ENCODE measurements around the gene CD19. TPM values are rescaled to one million over a fixed set of nuclear protein-coding genes. Genes with fewer than 3 reads are reported as not detected.

The CD19 gene
- polyA plus RNA-seq, 3 donors, result 0.28 to 0.75 (median 0.65) TPM

GRCh38 chr16:28974007-28974436 lies 42.3 kb downstream of the CD19 start:
- H3K9me3 ChIP-seq (replicated peaks in 1 of 2; ENCODE audit: control insufficient read depth in 1 of 2, insufficient read depth in 1 of 2, low read length in 2 of 2), result no peaks in the 10 kb centered on the region
- peak overlapping the region; percentile 91 to 94 for H3K4me3 Mint-ChIP-seq
- H4K20me1 ChIP-seq (ENCODE audit: insufficient read depth, low read length), result peaks cover 26% of the 10 kb centered on the region
- intact Hi-C loops (cut with micrococcal nuclease), result no loop called here
- no peaks in the 10 kb centered on the region for H3K27me3 ChIP-seq (ENCODE audit: control insufficient read depth in 2 of 2, insufficient read depth in 2 of 2, low read length in 2 of 2)
- peaks cover 28 to 38% of the 10 kb centered on the region in 2 donors for H3K4me1 ChIP-seq (ENCODE audit: control insufficient read depth in 1 of 2, insufficient read depth in 2 of 2, low read length in 2 of 2)
- H2AFZ ChIP-seq (ENCODE audit: insufficient read depth, low read depth, low read length, poor library complexity, severe bottlenecking), result peak overlapping the region; percentile 98
- TF ChIP-seq CTCF (IDR thresholded peaks at IDR 0.05), result peak; percentile 58
- H3K36me3 ChIP-seq (replicated peaks in 1 of 2; ENCODE audit: control insufficient read depth in 1 of 2, insufficient read depth in 2 of 2, low read length in 2 of 2), result peaks cover 19 to 27% of the 10 kb centered on the region in 2 donors
- peaks cover 38% of the 10 kb centered on the region for H3K4me1 Mint-ChIP-seq
- H3K36me3 Mint-ChIP-seq, result peaks cover 28 to 31% of the 10 kb centered on the region in 2 donors
- peak; percentile 10 to 34 (median 26) for DNase-seq
- H3K27ac ChIP-seq (ENCODE audit: low read depth in 1 of 2, low read length in 2 of 2), result peak overlapping the region; percentile 74 to 93
- peak overlapping the region; percentile 95 for H3K9ac ChIP-seq (ENCODE audit: insufficient read depth, low read length, poor library complexity, severe bottlenecking)
- peak overlapping the region; percentile 99 for H3K4me2 ChIP-seq (replicated peaks; ENCODE audit: extremely low read depth, low read length, poor library complexity, severe bottlenecking)
- H3K79me2 ChIP-seq (ENCODE audit: insufficient read depth, low read length), result peaks cover 39% of the 10 kb centered on the region
- peak overlapping the region; percentile 92 to 96 (median 96) for H3K27ac Mint-ChIP-seq
- H3K4me3 ChIP-seq (replicated peaks in 1 of 3; ENCODE audit: low read depth in 2 of 3, low read length in 3 of 3), result peak overlapping the region; percentile 85 to 98 (median 92)
- WGBS (ENCODE audit: insufficient coverage), result 0% methylated on average over 9 of the region's 17 CpGs
- peaks cover 0 to 1% (median 0%) of the 10 kb centered on the region in 3 donors for H3K27me3 Mint-ChIP-seq (ENCODE audit: low read depth in 3 of 3)
- peaks cover 0 to 2% (median 0%) of the 10 kb centered on the region in 7 donors for H3K9me3 Mint-ChIP-seq

- WGBS (ENCODE audit: insufficient coverage), result under 1% methylated on average over 60 of the region's 60 CpGs
- Histone ChIP-seq H3K27ac (ENCODE audit: low read depth in 1 of 2, low read length in 2 of 2) (peak within 1 kb of the TSS; percentile 74 to 93), H2AFZ (ENCODE audit: insufficient read depth, low read depth, low read length, poor library complexity, severe bottlenecking) (peak within 1 kb of the TSS; percentile 98), H3K4me3 (replicated peaks in 1 of 3; ENCODE audit: low read depth in 2 of 3, low read length in 3 of 3) (peak within 1 kb of the TSS; percentile 85 to 98 (median 92)), H3K27me3 (ENCODE audit: control insufficient read depth in 2 of 2, insufficient read depth in 2 of 2, low read length in 2 of 2) (no peaks in the 10 kb centered on the region), H3K4me2 (replicated peaks; ENCODE audit: extremely low read depth, low read length, poor library complexity, severe bottlenecking) (peak within 1 kb of the TSS; percentile 99), H4K20me1 (ENCODE audit: insufficient read depth, low read length) (peaks cover 29% of the 10 kb centered on the region), H3K9ac (ENCODE audit: insufficient read depth, low read length, poor library complexity, severe bottlenecking) (peak within 1 kb of the TSS; percentile 95), H3K79me2 (ENCODE audit: insufficient read depth, low read length) (peaks cover 39% of the 10 kb centered on the region), H3K9me3 (replicated peaks in 1 of 2; ENCODE audit: control insufficient read depth in 1 of 2, insufficient read depth in 1 of 2, low read length in 2 of 2) (no peaks in the 10 kb centered on the region), H3K4me1 (ENCODE audit: control insufficient read depth in 1 of 2, insufficient read depth in 2 of 2, low read length in 2 of 2) (peaks cover 28 to 38% of the 10 kb centered on the region in 2 donors), H3K36me3 (replicated peaks in 1 of 2; ENCODE audit: control insufficient read depth in 1 of 2, insufficient read depth in 2 of 2, low read length in 2 of 2) (peaks cover 24 to 32% of the 10 kb centered on the region in 2 donors)
- Mint-ChIP-seq H3K36me3 (peaks cover 33 to 37% of the 10 kb centered on the region in 2 donors), H3K4me3 (peak within 1 kb of the TSS; percentile 91 to 94), H3K4me1 (peaks cover 38% of the 10 kb centered on the region), H3K27ac (peak within 1 kb of the TSS; percentile 92 to 96 (median 96)), H3K9me3 (peaks cover 0 to 2% (median 0%) of the 10 kb centered on the region in 7 donors), H3K27me3 (ENCODE audit: low read depth in 3 of 3) (no peaks in the 10 kb centered on the region)
- no peak for TF ChIP-seq CTCF (IDR thresholded peaks at IDR 0.05)
- DNase-seq, result peak; percentile 95 to 99 (median 98)
- intact Hi-C loops (cut with micrococcal nuclease), result no loop called here
Observed at GRCh38 chr16:28974437-28975157, 42.8 kb downstream of the CD19 start, which contains the start of gene SPNS1. TSS of gene SPNS1 (plus strand) at chr16:28974778. CDS start at chr16:28975152, 374 bp downstream.
